Activated CD4-positive, alpha-beta memory T cell treated with anti-CD3 and anti-CD28 coated beads, Interleukin-2, amount 10 ng/mL, durations not matched to agents 7 days and 5 days (primary cell): ENCODE data around the gene MGAT3. TPM values are rescaled to one million over a fixed set of nuclear protein-coding genes. Genes with fewer than 3 reads are reported as not detected.

ENCODE experiments used
- CTCF ChIA-PET: fragments of 350-600 bp; sonication (Branson Sonifier 250); formaldehyde crosslinking; loops from one replicate; lab custom pipeline; 2021; ENCODE audit warnings: antibody characterized with exemption, inconsistent platforms; lab: Charles Lee
- POLR2A ChIA-PET: fragments of 350-600 bp; sonication (Branson Sonifier 250); formaldehyde crosslinking; loops from one replicate; lab custom pipeline; 2021; ENCODE audit warnings: antibody characterized with exemption; lab: Charles Lee
- DNase-seq: peaks from one replicate; pipeline ENCODE4 v3.0.0-alpha.2; 2020
- H3K27ac Mint-ChIP-seq: one replicate; pipeline ENCODE4 v1.8.0; 2021; ENCODE audit warnings: mild to moderate bottlenecking, mixed read lengths
- H3K27me3 Mint-ChIP-seq: one replicate; pipeline ENCODE4 v1.8.0; 2021; ENCODE audit warnings: mixed read lengths
- H3K36me3 Mint-ChIP-seq: one replicate; pipeline ENCODE4 v1.8.0; 2021; ENCODE audit warnings: low read depth, mixed read lengths
- H3K4me1 Mint-ChIP-seq: one replicate; pipeline ENCODE4 v1.8.0; 2021; ENCODE audit warnings: mixed read lengths
- H3K4me3 Mint-ChIP-seq: one replicate; pipeline ENCODE4 v1.8.0; 2021; ENCODE audit warnings: mild to moderate bottlenecking, mixed read lengths
- H3K9me3 Mint-ChIP-seq: one replicate; pipeline ENCODE4 v1.8.0; 2021; ENCODE audit warnings: mixed read lengths
- total RNA-seq, 2 experiments: library from RNA; stranded (reverse); gene quantifications; one replicate each; pipeline ENCODE4 v1.2.3, GENCODE V29; 2021

The MGAT3 gene
- total RNA-seq, 2 experiments from 2014 or later: 0.55 to 0.83 TPM

GRCh38 chr22:39431216-39431801 is 25.5 kb upstream of the MGAT3 start:
- no peak for DNase-seq
- H3K9me3 Mint-ChIP-seq: no peaks in the 10 kb centered on the region
- H3K4me1 Mint-ChIP-seq: no peaks in the 10 kb centered on the region
- H3K36me3 Mint-ChIP-seq: peaks cover 16% of the 10 kb centered on the region
- no peak overlapping the region for H3K27ac Mint-ChIP-seq
- H3K27me3 Mint-ChIP-seq: no peaks in the 10 kb centered on the region
- POLR2A ChIA-PET: no interaction called here
- CTCF ChIA-PET: no interaction called here
- no peak overlapping the region for H3K4me3 Mint-ChIP-seq

GRCh38 chr22:39431821-39432251 is 25.0 kb upstream of the MGAT3 start:
- no peaks in the 10 kb centered on the region for H3K9me3 Mint-ChIP-seq
- no peak for DNase-seq
- H3K4me1 Mint-ChIP-seq: no peaks in the 10 kb centered on the region
- H3K36me3 Mint-ChIP-seq: peaks cover 14% of the 10 kb centered on the region
- CTCF ChIA-PET: no interaction called here
- no peaks in the 10 kb centered on the region for H3K27me3 Mint-ChIP-seq
- no peak overlapping the region for H3K4me3 Mint-ChIP-seq
- POLR2A ChIA-PET: no interaction called here
- H3K27ac Mint-ChIP-seq: no peak overlapping the region

GRCh38 chr22:39432361-39432811 is 24.4 kb upstream of the MGAT3 start:
- peaks cover 9% of the 10 kb centered on the region for H3K36me3 Mint-ChIP-seq
- no peaks in the 10 kb centered on the region for H3K27me3 Mint-ChIP-seq
- no peak overlapping the region for H3K27ac Mint-ChIP-seq
- H3K9me3 Mint-ChIP-seq: no peaks in the 10 kb centered on the region
- ChIA-PET POLR2A (interaction anchor here (0.9 kb wide), 1 partner anchor 33 kb away, joined by 3 read pairs; the partner anchor contains the start of gene TAB1), CTCF (no interaction called here)
- no peak for DNase-seq
- peaks cover 3% of the 10 kb centered on the region for H3K4me1 Mint-ChIP-seq
- no peak overlapping the region for H3K4me3 Mint-ChIP-seq

GRCh38 chr22:39433476-39434242 is 23.2 kb upstream of the MGAT3 start:
- H3K4me3 Mint-ChIP-seq: no peak overlapping the region
- H3K4me1 Mint-ChIP-seq: peaks cover 3% of the 10 kb centered on the region
- H3K36me3 Mint-ChIP-seq: peaks cover 7% of the 10 kb centered on the region
- H3K27me3 Mint-ChIP-seq: no peaks in the 10 kb centered on the region
- DNase-seq: no peak
- CTCF ChIA-PET: no interaction called here
- H3K27ac Mint-ChIP-seq: no peak overlapping the region
- H3K9me3 Mint-ChIP-seq: no peaks in the 10 kb centered on the region
- POLR2A ChIA-PET: no interaction called here

GRCh38 chr22:39434243-39434653 is 22.6 kb upstream of the MGAT3 start:
- Mint-ChIP-seq H3K27ac (no peak overlapping the region), H3K4me1 (peaks cover 5% of the 10 kb centered on the region), H3K36me3 (peaks cover 7% of the 10 kb centered on the region), H3K27me3 (peaks cover 3% of the 10 kb centered on the region), H3K4me3 (no peak overlapping the region), H3K9me3 (no peaks in the 10 kb centered on the region)
- no peak for DNase-seq
- CTCF ChIA-PET: no interaction called here
- POLR2A ChIA-PET: no interaction called here

- no peak for DNase-seq
- ChIA-PET CTCF (interaction anchor here (1.6 kb wide), 1 partner anchor 13 kb away, joined by 6 read pairs; no protein-coding TSS in a partner anchor), POLR2A (interaction anchor here (1.6 kb wide), 1 partner anchor 10 kb away, joined by 3 read pairs; no protein-coding TSS in a partner anchor)
- H3K9me3 Mint-ChIP-seq: no peaks in the 10 kb centered on the region
- H3K27ac Mint-ChIP-seq: no peak overlapping the region
- H3K4me3 Mint-ChIP-seq: no peak overlapping the region
- H3K36me3 Mint-ChIP-seq: peaks cover 6% of the 10 kb centered on the region
- peaks cover 7% of the 10 kb centered on the region for H3K4me1 Mint-ChIP-seq
- peaks cover 7% of the 10 kb centered on the region for H3K27me3 Mint-ChIP-seq
These were observed 22.1 kb upstream of the MGAT3 start for GRCh38 chr22:39434721-39435120.

GRCh38 chr22:39435616-39436015 is 21.2 kb upstream of the MGAT3 start:
- Mint-ChIP-seq H3K9me3 (no peaks in the 10 kb centered on the region), H3K4me1 (peaks cover 7% of the 10 kb centered on the region), H3K4me3 (no peak overlapping the region), H3K36me3 (no peaks in the 10 kb centered on the region), H3K27me3 (peaks cover 7% of the 10 kb centered on the region), H3K27ac (no peak overlapping the region)
- CTCF ChIA-PET: interaction anchor here (1.6 kb wide), 1 partner anchor 12 kb away, joined by 6 read pairs; no protein-coding TSS in a partner anchor
- POLR2A ChIA-PET: interaction anchor here (0.8 to 1.6 kb wide), 2 partner anchors 9 to 12 kb away, joined by 3 read pairs; no protein-coding TSS in a partner anchor
- no peak for DNase-seq

GRCh38 chr22:39437791-39438704 is 18.8 kb upstream of the MGAT3 start:
- DNase-seq: no peak
- Mint-ChIP-seq H3K36me3 (no peaks in the 10 kb centered on the region), H3K27ac (no peak overlapping the region), H3K4me3 (no peak overlapping the region), H3K4me1 (peaks cover 7% of the 10 kb centered on the region), H3K27me3 (peaks cover 12% of the 10 kb centered on the region), H3K9me3 (no peaks in the 10 kb centered on the region)
- ChIA-PET POLR2A (no interaction called here), CTCF (interaction anchor here (0.6 to 1.0 kb wide), 3 partner anchors 11 to 97 kb away, joined by 3 to 4 read pairs (median 3); no protein-coding TSS in a partner anchor)

- ChIA-PET POLR2A (no interaction called here), CTCF (no interaction called here)
These were observed 17.6 kb upstream of the MGAT3 start for GRCh38 chr22:39439170-39439569.

GRCh38 chr22:39443398-39443797 is 13.4 kb upstream of the MGAT3 start:
- H3K27me3 Mint-ChIP-seq: peaks cover 12% of the 10 kb centered on the region
- CTCF ChIA-PET: no interaction called here
- POLR2A ChIA-PET: no interaction called here

More at GRCh38 chr22:39439170-39439569, 17.6 kb upstream of the MGAT3 start:
- Mint-ChIP-seq H3K36me3 (no peaks in the 10 kb centered on the region), H3K27ac (no peak overlapping the region), H3K9me3 (no peaks in the 10 kb centered on the region), H3K4me1 (peaks cover 7% of the 10 kb centered on the region), H3K4me3 (no peak overlapping the region), H3K27me3 (peaks cover 12% of the 10 kb centered on the region)
- DNase-seq: no peak

GRCh38 chr22:39444247-39444800 is 12.5 kb upstream of the MGAT3 start:
- POLR2A ChIA-PET: interaction anchor here (1.2 to 1.5 kb wide), 2 partner anchors 9 to 45 kb away, joined by 3 read pairs; partner anchors contain the start of gene TAB1
- no peaks in the 10 kb centered on the region for H3K36me3 Mint-ChIP-seq
- no peak for DNase-seq

More at GRCh38 chr22:39443398-39443797, 13.4 kb upstream of the MGAT3 start:
- Mint-ChIP-seq H3K27ac (no peak overlapping the region), H3K4me1 (peaks cover 20% of the 10 kb centered on the region), H3K36me3 (no peaks in the 10 kb centered on the region), H3K4me3 (no peak overlapping the region), H3K9me3 (no peaks in the 10 kb centered on the region)
- DNase-seq: no peak

GRCh38 chr22:39444937-39445465 is 11.8 kb upstream of the MGAT3 start:
- ChIA-PET POLR2A (interaction anchor here (1.2 to 1.5 kb wide), 2 partner anchors 9 to 46 kb away, joined by 3 read pairs; partner anchors contain the start of gene TAB1), CTCF (no interaction called here)
- peaks cover 32% of the 10 kb centered on the region for H3K4me1 Mint-ChIP-seq
- H3K4me3 Mint-ChIP-seq: no peak overlapping the region
- DNase-seq: no peak
- no peak overlapping the region for H3K27ac Mint-ChIP-seq
- H3K36me3 Mint-ChIP-seq: no peaks in the 10 kb centered on the region
- peaks cover 5% of the 10 kb centered on the region for H3K27me3 Mint-ChIP-seq
- no peaks in the 10 kb centered on the region for H3K9me3 Mint-ChIP-seq

More at GRCh38 chr22:39444247-39444800, 12.5 kb upstream of the MGAT3 start:
- H3K27me3 Mint-ChIP-seq: peaks cover 8% of the 10 kb centered on the region
- no peak overlapping the region for H3K4me3 Mint-ChIP-seq
- peaks cover 26% of the 10 kb centered on the region for H3K4me1 Mint-ChIP-seq
- no peak overlapping the region for H3K27ac Mint-ChIP-seq
- no peaks in the 10 kb centered on the region for H3K9me3 Mint-ChIP-seq
- CTCF ChIA-PET: no interaction called here
